Mesothelial cell of epicardium (in vitro differentiated cells): ENCODE results near the gene ERC1. TPM values are rescaled to one million over a fixed set of nuclear protein-coding genes. Genes with fewer than 3 reads are reported as not detected.

Source experiments
- DNase-seq, 2 experiments: peaks; one replicate each; pipeline ENCODE4 v3.0.0; 2021; ENCODE audit warnings: low spot score in 2 of 2; ENCODE audit not compliant: unreplicated experiment in 2 of 2
- H3K27ac Mint-ChIP-seq: 2 replicates; pipeline ENCODE4 v1.8.0; 2021; ENCODE audit warnings: mixed read lengths
- H3K27me3 Mint-ChIP-seq: 2 replicates; pipeline ENCODE4 v1.8.0; 2021; ENCODE audit warnings: low read depth, mixed read lengths
- H3K36me3 Mint-ChIP-seq: 2 replicates; pipeline ENCODE4 v1.8.0; 2021; ENCODE audit warnings: mixed read lengths
- H3K4me1 Mint-ChIP-seq: 2 replicates; pipeline ENCODE4 v1.8.0; 2021; ENCODE audit warnings: mixed read lengths
- H3K4me3 Mint-ChIP-seq: 2 replicates; pipeline ENCODE4 v1.8.0; 2021; ENCODE audit warnings: mild to moderate bottlenecking, moderate library complexity, mixed read lengths
- H3K9me3 Mint-ChIP-seq: 2 replicates; pipeline ENCODE4 v1.8.0; 2021; ENCODE audit warnings: mixed read lengths
- CTCF ChIP-seq: fragments of 200-600 bp; sonication (generic); IDR thresholded peaks from one replicate; pipeline ENCODE4 v1.5.0; 2021; ENCODE audit warnings: antibody characterized with exemption; ENCODE audit not compliant: unreplicated experiment
- total RNA-seq: library from RNA; stranded (reverse); gene quantifications from 3 replicates; pipeline ENCODE4 v1.2.1, GENCODE V29; 2021

ERC1 gene
- total RNA-seq, 1 donor from 2014 or later: 66.1 TPM

DNA sequence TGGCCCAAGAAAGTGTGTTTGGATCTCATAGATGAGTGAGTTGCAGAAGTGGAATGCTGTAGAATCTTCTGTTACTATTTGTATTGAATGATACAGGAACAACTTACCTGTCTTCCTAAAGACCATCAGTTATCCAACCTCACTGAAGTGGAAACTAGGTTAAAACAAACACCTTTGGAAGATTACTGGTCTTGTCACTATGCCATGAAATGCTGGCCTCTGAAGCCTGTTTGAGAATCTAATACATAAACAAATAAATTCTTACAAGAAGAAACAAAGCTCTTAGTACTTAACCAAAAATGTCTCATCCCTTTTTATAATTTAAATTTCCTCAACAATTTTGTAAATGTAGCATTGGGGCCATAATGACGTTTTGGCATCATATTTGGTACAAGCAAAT is 448.2 kb downstream of the ERC1 start:
- no peak for TF ChIP-seq CTCF
- peaks cover 27% of the 10 kb centered on the region for H3K4me1 Mint-ChIP-seq
- H3K4me3 Mint-ChIP-seq: no peak overlapping the region
- DNase-seq: no peak
- no peaks in the 10 kb centered on the region for H3K9me3 Mint-ChIP-seq
- no peaks in the 10 kb centered on the region for H3K27me3 Mint-ChIP-seq
- H3K36me3 Mint-ChIP-seq: no peaks in the 10 kb centered on the region
- H3K27ac Mint-ChIP-seq: no peak overlapping the region

DNA sequence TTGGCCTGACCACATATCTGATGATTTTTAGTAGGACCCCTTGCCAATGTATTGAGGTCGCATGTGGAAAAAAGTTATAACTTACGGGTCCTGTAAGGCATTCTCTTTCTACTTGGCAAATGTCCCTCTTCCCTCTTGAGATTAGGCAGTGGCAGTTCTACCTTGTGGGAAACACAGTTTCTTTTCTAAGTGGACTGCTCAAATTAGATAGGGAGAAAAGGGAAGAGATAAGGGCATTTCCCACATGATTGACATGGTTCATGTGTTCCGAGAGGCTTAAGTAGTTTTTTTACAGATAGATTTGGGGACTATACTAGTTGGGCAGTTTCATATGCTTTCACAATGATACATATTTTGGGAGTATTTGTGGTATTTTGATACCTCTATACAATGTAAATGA is 448.7 kb downstream of the ERC1 start:
- Mint-ChIP-seq H3K9me3 (no peaks in the 10 kb centered on the region), H3K4me3 (no peak overlapping the region), H3K27ac (no peak overlapping the region), H3K4me1 (peaks cover 31% of the 10 kb centered on the region), H3K36me3 (no peaks in the 10 kb centered on the region), H3K27me3 (no peaks in the 10 kb centered on the region)
- DNase-seq: no peak
- no peak for TF ChIP-seq CTCF

DNA sequence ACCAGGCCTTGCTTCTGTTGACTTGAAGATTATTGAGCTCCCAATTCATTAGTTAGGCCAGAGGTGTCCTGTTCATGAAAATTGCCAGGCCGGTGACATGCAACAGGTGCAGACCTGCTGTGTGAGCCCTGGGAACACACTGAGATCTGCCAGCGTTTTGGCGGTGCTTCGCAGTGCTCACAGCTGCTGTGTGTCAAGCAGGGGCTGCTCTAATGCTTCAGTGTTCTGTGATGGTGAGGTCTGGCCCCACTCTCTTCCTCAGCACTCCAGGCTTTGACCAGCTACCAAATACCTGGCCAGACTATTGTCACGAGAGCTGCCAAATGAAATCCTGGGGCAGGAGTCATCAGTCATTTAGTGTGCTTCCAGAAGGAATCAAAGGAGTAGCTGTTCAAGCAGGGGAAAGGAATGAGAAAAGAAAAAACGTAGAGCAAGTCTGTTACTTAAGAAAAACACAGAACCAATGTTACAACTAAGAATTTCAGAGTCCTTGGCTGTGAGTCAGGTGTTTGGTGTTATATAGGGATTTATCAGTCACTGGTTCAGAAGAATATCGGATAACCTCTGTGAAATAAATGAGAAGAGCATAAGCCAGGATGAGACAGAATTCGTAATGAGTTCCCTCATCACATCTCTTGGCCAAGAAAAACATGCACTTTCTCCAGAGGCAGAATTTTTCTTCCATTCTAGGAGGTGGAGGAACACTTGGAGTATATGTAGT is 452.6 kb downstream of the ERC1 start:
- peaks cover 8% of the 10 kb centered on the region for H3K36me3 Mint-ChIP-seq
- peak overlapping the region; percentile 52 for H3K4me3 Mint-ChIP-seq
- H3K9me3 Mint-ChIP-seq: no peaks in the 10 kb centered on the region
- H3K27ac Mint-ChIP-seq: peak overlapping the region; percentile 93
- no peaks in the 10 kb centered on the region for H3K27me3 Mint-ChIP-seq
- no peak for TF ChIP-seq CTCF
- DNase-seq: no peak
- peaks cover 25% of the 10 kb centered on the region for H3K4me1 Mint-ChIP-seq

DNA sequence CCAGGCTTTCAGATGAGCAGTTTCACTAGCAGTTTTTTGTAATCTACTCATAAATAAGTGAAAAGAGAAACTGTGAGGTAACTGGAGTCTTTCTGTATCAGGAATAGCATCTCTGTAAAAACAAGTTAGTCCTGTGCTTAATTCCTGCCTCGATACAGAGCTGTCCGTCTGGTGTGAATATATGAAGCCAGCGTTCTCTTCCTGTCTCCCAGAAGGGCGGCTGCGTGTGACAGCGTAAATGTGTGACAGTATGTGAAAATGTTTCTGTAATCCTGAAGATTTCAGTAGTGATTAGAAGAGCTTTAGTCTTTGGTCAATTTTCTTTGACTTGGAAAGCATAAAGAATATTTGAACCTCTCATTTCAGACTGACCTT is 453.1 kb downstream of the ERC1 start:
- Mint-ChIP-seq H3K9me3 (no peaks in the 10 kb centered on the region), H3K27me3 (no peaks in the 10 kb centered on the region), H3K27ac (peak overlapping the region; percentile 93), H3K4me1 (peaks cover 25% of the 10 kb centered on the region), H3K4me3 (peak overlapping the region; percentile 52), H3K36me3 (peaks cover 8% of the 10 kb centered on the region)
- DNase-seq: no peak
- TF ChIP-seq CTCF: no peak

DNA sequence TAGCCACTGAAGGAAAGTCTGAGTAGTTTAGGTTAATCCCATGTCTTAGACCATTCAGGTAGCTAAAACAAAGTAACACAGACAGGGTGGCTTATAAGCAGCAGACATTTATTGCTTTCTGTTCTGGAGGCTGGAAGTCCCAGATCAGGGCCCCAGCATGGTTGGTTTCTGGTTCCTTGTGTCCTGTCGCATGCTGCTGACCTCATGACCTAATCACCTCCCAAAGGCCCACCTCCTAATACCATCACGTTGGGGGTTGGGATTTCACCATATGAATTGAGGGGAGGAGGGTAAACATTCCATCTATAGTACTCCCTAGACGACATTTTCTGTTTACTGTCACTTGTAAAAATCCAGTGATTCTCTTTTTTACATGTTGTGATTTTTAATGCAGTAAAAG is 454.8 kb downstream of the ERC1 start:
- Mint-ChIP-seq H3K4me1 (peaks cover 25% of the 10 kb centered on the region), H3K27me3 (no peaks in the 10 kb centered on the region), H3K27ac (no peak overlapping the region), H3K9me3 (peaks cover 8% of the 10 kb centered on the region), H3K4me3 (no peak overlapping the region), H3K36me3 (peaks cover 19% of the 10 kb centered on the region)
- no peak for DNase-seq
- TF ChIP-seq CTCF: no peak
